ENCODE measurements around the gene ANKRD13A.
"Not testable (repeated sequence)": the region's sequence is repeated elsewhere in the genome, so short reads cannot be mapped to it uniquely, and the experiment has no call there.

Gene ANKRD13A

GRCh38 chr12:110007881-110008280, 8.7 kb downstream of the ANKRD13A start:
- DNase-seq (ENCODE audit: low read depth) = no peak

- DNase-seq (ENCODE audit: low read depth) = not testable (repeated sequence)
Observed at GRCh38 chr12:110008681-110009398, 9.6 kb downstream of the ANKRD13A start.

DNA sequence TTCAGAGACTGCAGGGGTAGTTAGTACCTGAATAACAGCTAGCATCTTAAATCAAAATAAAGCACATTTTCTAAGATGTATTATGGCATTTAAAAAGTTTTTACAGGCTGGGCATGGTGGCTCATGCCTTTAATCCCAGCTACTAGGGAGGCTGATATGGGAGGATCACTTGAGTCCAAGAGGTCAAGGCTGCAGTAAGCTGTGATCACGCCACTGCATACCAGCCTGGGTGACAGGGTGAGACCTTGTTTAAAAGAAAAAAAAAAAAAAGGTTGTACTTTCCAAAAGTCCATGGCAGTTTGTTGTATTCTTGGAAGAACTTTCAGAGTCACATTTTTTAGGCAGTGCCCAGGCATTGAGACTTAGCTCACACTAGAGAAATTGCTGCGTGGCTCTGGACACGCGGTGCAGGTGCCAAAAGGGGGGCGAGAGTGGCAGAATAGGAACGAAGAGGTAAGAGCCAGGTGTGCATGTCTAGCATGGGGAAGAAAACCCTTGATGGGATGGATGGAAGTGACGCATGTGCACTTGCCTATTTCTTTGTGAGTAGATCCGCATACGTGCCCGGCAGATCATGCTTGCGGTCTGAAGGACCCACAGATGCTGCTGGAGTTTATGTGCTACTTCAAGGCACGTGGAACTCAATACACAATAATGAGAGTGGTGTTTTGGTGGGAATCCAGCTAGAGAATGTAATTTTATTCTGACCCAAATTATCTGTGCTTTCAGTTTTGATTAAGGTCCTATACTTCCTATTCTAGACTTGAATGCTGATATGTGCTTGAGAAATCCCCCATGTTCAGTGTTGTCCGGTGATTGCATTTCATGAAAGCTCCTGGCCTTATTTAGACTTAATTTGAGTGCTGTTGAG, 11.9 kb downstream of the ANKRD13A start:
- no peak for DNase-seq (ENCODE audit: low read depth)

DNA sequence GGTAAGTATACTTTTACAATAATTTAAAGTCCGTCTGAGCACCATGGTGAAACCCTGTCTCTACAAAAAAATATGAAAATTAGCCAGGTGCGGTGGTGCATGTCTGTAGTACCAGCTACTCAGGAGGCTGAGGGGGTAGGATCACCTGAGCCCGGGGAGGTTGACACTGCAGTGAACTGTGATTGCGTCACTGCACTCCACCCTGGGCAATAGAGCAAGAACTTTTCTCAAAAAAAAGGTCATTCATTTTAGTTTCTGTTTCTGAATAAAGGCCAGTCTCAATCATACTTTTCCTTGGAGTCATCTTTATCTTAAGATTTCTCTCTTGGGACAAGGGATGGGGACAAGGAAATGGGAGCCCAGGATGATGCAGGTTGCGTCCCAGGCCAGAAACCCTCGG, 12.9 kb downstream of the ANKRD13A start:
- no peak for DNase-seq (ENCODE audit: low read depth)

- no peak for DNase-seq (ENCODE audit: low read depth)
Observed at GRCh38 chr12:110012659-110013058, 13.4 kb downstream of the ANKRD13A start.

DNA sequence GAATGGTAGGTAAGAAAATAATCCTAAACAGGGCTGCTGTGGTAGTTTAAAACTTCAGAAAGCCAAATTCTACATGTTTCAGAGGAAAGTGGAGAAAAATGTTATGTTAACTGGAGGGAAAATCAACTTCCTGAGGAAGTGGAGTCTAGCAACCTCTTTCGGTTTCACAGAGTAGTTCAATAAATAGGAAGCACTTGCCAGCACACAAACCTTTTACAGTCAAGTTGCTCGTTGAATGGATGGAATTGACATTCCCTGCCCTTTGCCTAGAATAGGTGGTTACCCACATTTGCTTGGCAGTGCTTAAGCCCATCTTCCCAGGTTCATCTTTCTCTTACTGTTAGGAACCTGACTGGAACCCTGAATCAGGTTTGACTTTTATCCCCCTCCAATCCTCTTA, 15.9 kb downstream of the ANKRD13A start:
- no peak for DNase-seq (ENCODE audit: low read depth)

DNA sequence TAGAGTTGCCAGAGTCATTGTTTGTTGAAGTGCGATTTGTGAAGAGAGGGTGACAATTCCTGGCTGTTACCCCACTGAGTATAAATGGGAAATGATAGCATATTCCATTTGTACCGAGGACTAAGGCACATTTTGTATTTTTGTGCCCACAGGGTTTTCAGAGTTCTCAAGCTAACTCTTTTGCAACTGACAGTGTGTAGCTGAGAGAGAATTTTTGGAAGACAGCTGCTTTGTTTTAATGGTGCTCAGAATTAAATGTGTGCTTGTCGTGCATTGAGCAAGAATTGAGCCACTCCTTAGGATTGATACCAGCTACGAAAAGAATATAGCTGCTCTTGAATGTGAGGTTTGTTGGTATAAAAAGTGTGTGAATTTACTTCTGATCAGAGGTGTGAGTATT, 21.7 kb downstream of the ANKRD13A start:
- no peak for DNase-seq (ENCODE audit: low read depth)

- DNase-seq (ENCODE audit: low read depth) = no peak
Observed at GRCh38 chr12:110023059-110023980, 24.1 kb downstream of the ANKRD13A start.

- no peak for DNase-seq (ENCODE audit: low read depth)
Observed at GRCh38 chr12:110024051-110024450, 24.8 kb downstream of the ANKRD13A start.

GRCh38 chr12:110028323-110028722, 29.1 kb downstream of the ANKRD13A start:
- no peak for DNase-seq (ENCODE audit: low read depth)

DNA sequence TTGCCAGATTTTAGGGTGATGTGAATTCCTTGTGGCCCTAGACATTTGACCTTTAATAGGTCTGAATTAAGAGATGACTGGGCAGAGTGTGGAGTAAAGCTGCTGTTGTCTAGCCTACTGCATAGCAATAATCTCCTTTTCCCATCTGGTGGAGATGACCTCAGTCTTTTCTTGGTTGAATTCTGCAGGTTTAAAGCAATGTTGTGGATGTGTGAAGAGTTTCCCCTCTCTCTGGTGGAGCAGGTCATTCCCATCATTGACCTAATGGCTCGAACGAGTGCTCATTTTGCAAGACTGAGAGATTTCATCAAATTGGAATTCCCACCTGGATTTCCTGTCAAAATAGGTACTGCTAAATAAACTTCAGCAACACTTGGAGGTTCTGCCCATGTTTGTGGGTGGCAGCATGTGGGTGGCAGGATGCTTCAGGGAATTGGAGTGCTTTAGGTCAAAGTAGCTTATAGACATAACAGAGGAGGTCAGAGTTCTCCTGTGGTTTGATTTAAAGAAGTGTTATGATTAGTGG, 30.1 kb downstream of the ANKRD13A start:
- no peak for DNase-seq (ENCODE audit: low read depth)

DNA sequence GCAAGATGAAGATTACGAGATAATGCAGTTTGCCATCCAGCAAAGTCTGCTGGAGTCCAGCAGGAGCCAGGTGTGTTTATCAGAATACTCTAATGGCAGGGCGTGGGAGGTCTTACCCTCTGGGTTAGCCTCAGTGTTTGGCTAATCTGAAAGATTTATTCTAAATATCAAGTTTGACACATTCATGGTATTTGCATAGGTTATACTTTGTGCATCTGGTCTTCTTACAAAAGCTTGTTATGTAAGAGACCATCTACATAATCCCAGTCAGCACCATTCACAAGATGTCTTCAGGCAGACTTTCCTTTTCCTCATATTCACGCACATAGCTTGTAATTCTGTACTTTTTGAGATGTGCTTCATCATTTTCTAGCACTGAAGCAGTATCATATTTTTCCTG, 34.7 kb downstream of the ANKRD13A start:
- DNase-seq (ENCODE audit: low read depth) = no peak

DNA sequence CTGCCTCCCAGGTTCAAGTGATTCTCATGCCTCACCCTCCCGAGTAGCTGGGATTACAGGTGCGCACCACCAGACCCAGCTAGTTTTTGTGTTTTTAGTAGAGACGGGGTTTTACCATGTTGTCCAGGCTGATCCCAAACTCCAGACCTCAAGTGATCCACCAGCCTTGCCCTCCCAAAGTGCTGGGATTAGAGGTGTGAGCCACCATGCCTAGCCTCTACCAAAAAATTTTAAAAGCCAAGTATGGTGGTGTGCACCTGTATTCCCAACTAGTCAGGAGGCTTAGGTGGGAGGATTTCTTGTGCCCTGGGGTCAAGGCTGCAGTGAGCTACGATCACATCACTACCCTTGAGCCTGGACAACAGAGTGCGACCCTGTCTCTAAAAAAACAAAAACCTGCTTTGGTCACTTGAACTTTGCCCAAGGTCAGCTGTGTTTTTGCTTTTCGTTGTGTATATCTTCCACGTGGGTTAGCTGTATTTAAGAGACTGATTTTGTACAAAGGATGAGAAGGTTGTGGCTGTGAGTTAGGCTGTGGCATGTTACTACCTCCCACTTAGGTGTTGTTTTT, 36.4 kb downstream of the ANKRD13A start:
- DNase-seq (ENCODE audit: low read depth) = no peak

DNA sequence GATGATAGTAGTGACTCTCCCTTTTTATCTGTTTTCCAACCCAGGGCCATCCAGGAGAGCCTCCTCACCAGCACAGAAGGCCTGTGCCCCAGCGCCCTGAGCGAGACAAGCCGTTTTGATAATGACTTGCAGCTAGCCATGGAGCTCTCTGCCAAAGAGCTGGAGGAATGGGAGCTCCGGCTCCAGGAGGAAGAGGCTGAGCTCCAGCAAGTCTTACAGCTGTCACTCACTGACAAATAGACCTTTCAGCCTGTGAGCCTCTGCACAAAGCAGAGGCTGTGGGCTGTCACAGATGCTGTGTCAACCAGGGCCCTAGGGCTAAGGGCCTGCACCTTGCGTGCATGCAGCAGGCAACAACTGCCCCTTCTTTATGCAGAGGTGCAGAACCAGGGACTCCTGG, 38.1 kb downstream of the ANKRD13A start:
- no peak for DNase-seq (ENCODE audit: low read depth)

DNA sequence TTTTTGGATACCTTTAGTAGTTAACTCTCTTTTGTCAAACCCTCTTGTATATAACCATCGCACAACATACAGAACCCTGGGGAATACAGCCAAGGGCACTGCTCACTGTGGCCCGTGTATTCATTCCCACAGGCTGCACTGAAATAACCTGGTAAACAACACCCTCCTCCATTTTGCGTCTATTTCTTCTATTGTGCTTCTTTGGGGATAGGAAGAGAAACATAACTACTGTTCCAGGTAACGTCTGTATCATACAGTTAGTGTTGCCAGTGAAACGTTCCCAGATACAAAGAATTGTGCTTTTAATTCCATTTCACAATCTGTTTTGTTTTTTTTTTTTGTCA, 39.5 kb downstream of the ANKRD13A start:
- no peak for DNase-seq (ENCODE audit: low read depth)

DNA sequence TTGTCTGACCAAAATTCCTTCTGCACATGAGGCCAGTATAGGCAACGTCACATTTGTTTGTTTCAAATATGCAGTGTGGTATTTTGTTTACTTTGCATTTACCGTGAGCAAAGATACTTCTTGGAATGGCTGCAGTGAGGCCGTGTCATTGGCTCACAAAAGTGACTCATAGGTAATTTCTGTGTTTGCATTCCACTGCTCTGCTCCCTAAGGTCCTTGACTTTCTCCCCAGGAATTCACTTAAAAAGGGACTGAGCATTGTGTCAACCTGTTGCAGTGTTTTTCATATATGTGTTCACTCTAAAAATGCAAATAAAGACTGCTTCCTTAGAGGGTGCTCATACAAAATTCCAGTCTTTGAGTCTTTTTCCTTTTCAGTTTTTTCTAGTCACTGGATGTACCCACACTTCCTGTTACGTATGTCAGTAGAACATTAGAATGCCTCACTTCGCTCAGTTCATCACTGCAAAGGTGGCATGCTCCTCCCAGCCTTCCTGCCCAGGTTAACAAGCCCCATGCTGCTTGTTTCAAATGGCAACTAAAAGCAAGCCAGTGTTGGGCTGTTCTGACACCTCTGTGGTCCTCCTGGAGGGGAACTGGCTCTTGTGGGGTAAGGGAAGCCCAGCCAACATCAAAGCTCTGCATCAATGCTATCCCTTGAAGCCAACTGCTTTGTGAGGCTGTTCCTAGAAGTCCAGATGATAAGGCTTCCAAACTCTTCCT, 40.0 kb downstream of the ANKRD13A start:
- no peak for DNase-seq (ENCODE audit: low read depth)

DNA sequence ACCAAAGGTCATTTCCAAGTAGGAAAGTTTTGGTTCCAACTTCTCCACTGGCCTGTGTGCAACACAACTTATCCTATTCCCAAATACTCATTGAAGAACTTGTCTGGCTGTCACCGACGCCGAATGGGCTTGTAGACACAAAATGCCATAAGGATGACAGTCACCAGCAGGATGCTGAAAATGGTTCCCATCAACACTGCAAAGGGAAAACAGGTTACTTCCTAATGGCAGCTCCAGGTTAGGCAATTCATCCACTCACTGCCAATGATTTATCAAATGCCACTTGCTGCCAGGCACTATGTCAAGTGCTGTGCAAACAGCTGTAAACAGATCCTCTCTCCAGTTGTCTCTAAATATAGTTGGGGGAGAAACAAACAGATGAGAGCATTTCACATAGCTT, 43.0 kb downstream of the ANKRD13A start:
- DNase-seq (ENCODE audit: low read depth) = no peak

GRCh38 chr12:110046451-110047187, 47.4 kb downstream of the ANKRD13A start:
- DNase-seq (ENCODE audit: low read depth) = no peak

DNA sequence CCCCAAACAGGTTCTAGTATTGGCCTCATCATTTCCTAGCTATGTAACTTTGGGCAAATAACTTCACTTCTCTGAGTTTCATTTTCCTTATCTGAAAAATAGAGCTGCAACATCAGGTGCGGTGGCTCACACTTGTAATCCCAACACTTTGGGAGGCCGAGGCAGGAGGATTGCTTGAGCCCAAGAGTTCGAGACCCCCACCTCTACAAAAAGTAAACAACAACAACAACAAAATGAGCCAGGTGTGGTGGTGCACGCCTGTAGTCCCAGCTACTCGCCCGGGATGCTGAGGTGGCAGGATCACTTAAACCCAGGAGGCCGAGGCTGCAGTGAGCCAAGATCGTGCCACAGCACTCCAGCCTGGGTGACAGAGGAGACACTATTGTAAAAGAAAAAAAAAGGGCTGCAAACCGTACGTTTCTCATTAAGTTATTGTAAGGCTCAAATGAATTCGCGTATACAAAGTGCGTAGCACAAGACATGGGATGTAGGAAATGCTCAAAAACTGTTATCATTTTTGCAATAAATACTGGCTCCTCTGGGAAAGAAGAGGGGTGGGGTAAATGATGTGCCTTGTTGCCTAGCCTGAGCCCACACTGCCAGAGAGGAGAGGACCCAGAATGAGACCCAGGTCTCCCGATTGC, 48.2 kb downstream of the ANKRD13A start:
- no peak for DNase-seq (ENCODE audit: low read depth)

Measured in stimulated activated CD8-positive, alpha-beta memory T cell treated with anti-CD3 and anti-CD28 coated beads, Interleukin-15, amount 100 ng/mL, for 24 hours (primary cell).